SK-N-MC (cell line): ENCODE measurements around the gene S100PBP.
A peak's percentile ranks its signal among the peaks of the same experiment; 100 is the strongest.

Experiments
- DNase-seq: peaks from one replicate; pipeline ENCODE4 v3.0.0-alpha.2; 2011; ENCODE audit warnings: low read depth, low spot score
- H3K27ac ChIP-seq: fragments of 200-600 bp; sonication (generic); 2 replicates; pipeline ENCODE4 v1.5.1; 2016; ENCODE audit warnings: mixed run types
- H3K36me3 ChIP-seq: fragments of 200-600 bp; sonication (generic); 2 replicates; pipeline ENCODE4 v1.6.1; 2017; ENCODE audit warnings: antibody characterized with exemption, low read length, mixed read lengths; ENCODE audit not compliant: insufficient read depth
- H3K4me3 ChIP-seq: fragments of 200-600 bp; sonication (generic); 2 replicates; pipeline ENCODE4 v1.5.1; 2016
- H3K9ac ChIP-seq: fragments of 200-600 bp; sonication (generic); 2 replicates; pipeline ENCODE4 v1.8.0; 2017; ENCODE audit warnings: mixed run types, mixed read lengths; ENCODE audit not compliant: insufficient read length
- H3K9me3 ChIP-seq: fragments of 200-600 bp; sonication (generic); 2 replicates; pipeline ENCODE4 v1.6.1; 2017; ENCODE audit warnings: low read depth, mild to moderate bottlenecking, antibody characterized with exemption, low read length, moderate library complexity, mixed read lengths
- EZH2 ChIP-seq: fragments of 200-600 bp; sonication (generic); IDR thresholded peaks from one replicate; pipeline ENCODE4 v1.6.1; 2017; ENCODE audit warnings: antibody characterized with exemption
- FOXP2 ChIP-seq: optimal IDR thresholded peaks from 2 replicates; pipeline ENCODE3; 2011; ENCODE audit warnings: mild to moderate bottlenecking, moderate library complexity; ENCODE audit not compliant: insufficient read depth; ENCODE audit errors: extremely low read length, control extremely low read depth
- POLR2AphosphoS5 ChIP-seq: IDR thresholded peaks from 2 replicates; pipeline ENCODE4 v1.6.1; 2012; ENCODE audit warnings: mild to moderate bottlenecking, low read depth, low read length, borderline replicate concordance

Gene S100PBP

DNA sequence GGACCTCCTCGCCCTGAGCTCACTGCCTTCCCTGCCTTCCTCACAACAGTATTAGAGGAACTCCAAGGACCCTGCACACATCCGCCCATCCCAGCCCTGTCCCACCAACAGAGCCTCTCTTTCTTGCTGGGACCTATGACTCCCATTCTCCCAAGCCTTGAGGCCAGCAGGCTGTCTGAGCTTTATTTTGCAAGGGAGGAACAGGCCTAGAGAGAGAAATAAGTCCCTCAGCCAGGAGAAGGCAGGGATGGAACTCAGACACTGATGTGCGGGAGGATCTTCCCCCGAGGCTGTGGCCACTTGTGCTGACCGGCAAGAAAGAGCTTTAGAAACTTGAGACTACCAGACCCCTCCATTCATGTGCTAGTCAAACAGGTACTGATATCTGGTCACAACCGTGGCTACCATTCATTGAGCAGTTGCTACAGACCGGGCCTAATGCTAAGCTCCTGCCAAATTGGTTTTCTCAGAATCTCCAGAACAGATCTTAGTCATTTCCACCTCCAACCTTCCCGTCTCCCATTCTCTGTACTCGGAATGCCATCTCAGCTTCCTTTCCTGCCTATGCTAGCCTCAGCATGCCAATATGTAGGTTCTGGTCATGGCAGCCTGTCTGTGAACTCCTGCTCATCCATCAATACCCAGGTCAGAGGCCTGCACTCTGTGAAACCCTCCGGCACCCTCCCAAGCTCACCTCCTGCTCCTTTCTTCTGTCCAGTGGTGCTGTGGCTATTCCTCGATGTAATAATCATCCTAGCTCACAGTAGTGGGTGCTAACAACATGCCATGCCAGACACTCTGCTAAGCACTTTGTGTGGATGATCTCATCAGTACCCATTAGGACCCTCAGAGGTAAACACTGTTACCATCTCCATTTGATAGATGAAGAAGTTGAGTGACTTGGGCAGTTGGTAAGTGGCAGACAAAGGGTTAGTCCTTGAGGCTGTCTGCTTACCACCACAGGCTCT lies 79.9 kb downstream of the S100PBP start:
- no peak overlapping the region; the same call in 1 of the 2 replicates for H3K27ac ChIP-seq
- H3K36me3 ChIP-seq: no peaks in the 10 kb centered on the region
- TF ChIP-seq POLR2AphosphoS5 (no peak), FOXP2 (no peak), EZH2 (no peak)
- H3K4me3 ChIP-seq: no peak overlapping the region
- H3K9ac ChIP-seq: no peak overlapping the region
- DNase-seq: no peak
- no peaks in the 10 kb centered on the region for H3K9me3 ChIP-seq

GRCh38 chr1:32898056-32898455 lies 80.6 kb downstream of the S100PBP start:
- no peak overlapping the region for H3K27ac ChIP-seq
- H3K4me3 ChIP-seq: no peak overlapping the region
- no peak overlapping the region for H3K9ac ChIP-seq
- no peak for TF ChIP-seq POLR2AphosphoS5
- TF ChIP-seq FOXP2: no peak
- TF ChIP-seq EZH2: no peak
- no peak for DNase-seq
- no peaks in the 10 kb centered on the region for H3K36me3 ChIP-seq
- H3K9me3 ChIP-seq: no peaks in the 10 kb centered on the region

DNA sequence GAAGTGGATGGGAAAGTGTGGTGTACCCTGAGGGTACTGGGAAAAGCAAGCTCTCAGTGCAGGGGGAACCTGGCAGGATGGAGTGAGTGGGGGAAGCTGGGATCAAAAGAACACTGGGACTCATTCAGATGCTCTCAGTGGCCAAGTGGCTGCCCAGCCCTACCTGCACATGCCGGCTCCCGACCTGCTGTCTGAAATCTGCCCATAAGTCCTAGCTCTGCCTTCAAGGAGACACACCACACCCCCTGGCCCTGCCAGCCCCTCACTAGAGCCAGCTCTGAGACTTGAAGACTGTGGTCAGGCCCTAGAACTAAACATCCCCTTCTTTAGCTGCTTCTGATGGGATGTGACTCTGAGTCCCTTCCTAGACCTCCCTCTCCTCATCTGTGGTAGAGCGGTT lies 81.5 kb downstream of the S100PBP start:
- Histone ChIP-seq H3K27ac (no peak overlapping the region), H3K36me3 (no peaks in the 10 kb centered on the region), H3K4me3 (no peak overlapping the region), H3K9me3 (no peaks in the 10 kb centered on the region), H3K9ac (no peak overlapping the region)
- DNase-seq: no peak
- TF ChIP-seq POLR2AphosphoS5 (no peak), EZH2 (no peak), FOXP2 (no peak)

- no peaks in the 10 kb centered on the region for H3K9me3 ChIP-seq
- no peak for DNase-seq
- no peak overlapping the region for H3K4me3 ChIP-seq
- H3K36me3 ChIP-seq: no peaks in the 10 kb centered on the region
- no peak overlapping the region for H3K9ac ChIP-seq
- TF ChIP-seq POLR2AphosphoS5 (no peak), EZH2 (no peak), FOXP2 (no peak)
- no peak overlapping the region for H3K27ac ChIP-seq
Measured at GRCh38 chr1:32899586-32900296, 82.3 kb downstream of the S100PBP start.

DNA sequence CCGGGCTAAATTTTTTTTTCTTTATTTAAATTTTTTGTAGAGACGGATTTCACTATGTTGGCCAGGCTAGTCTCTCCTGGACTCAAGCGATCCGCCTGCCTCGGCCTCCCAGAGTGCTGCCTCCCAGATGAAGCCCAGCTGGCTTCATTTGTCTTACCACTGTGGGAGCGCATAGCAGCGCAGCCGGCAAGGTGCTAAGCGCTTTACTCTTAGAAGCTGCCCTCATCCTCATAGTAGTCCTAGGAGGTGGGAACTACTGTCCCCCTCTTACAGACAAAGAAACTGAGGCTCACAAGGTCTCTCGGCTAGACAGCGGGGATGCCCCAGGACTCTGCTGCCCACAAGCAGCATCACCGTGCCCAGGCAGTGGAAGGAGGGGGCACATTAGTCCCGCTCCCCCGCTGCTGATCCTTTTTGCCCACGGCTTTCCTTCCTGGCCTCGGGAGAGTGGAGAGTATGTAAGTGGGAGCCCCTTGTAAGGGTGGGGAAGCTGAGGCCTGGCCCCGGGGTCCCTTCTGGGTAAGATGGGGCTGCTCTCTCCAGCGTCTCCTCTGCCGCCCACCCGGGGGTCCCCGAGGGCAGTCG lies 83.0 kb downstream of the S100PBP start:
- H3K9me3 ChIP-seq: no peaks in the 10 kb centered on the region
- peak overlapping the region; percentile 77 for H3K4me3 ChIP-seq
- no peak for DNase-seq
- TF ChIP-seq EZH2: no peak
- TF ChIP-seq POLR2AphosphoS5: no peak
- no peak for TF ChIP-seq FOXP2
- H3K36me3 ChIP-seq: no peaks in the 10 kb centered on the region
- peak overlapping the region; percentile 45 for H3K9ac ChIP-seq
- no peak overlapping the region for H3K27ac ChIP-seq

DNA sequence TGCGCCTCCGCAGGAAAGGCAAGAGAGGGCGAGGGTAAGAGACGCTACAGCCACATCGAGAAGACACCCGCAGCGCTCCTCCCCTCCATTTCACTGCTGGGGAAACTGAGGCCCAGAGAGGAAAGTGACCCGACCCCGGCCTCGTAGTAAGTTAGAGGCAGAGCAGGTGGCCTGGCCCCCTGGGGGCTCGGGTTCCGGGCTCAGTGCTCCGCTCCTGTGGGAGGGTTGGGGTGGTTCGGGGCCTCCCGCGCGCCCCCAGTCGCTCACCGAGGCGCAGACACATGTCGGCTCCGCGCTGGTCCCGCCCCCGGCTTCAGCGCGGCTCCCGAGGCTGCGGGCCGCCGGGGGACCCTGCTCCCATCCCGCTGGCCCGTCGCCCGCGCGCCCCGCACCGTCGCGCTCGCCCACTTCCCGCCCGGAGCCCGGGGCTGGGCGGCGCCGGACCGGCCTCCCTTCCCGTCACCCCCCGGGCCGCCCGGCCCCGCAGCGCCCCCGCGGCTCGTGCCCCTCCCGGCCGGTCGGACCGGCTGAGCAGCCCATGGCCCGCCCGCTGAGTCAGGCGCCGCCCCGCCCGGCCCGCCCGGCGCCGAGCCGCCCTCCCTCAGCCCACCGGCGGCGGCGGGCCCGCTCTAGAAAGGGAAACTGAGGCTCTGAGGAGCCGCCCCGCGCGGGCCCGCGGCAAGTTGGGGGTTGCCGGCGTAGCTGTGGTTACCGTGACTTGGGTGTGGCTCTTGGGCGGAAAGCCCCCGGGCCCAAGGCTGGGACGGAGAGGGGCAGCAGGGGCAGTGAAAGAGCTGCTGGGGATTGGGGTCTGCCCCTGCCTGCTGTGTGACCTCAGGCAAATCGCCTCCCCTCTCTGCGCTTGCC lies 83.7 kb downstream of the S100PBP start, which contains the start of gene TMEM54:
Gene TMEM54, minus strand, starts transcription at position 434 of the 867 bp plus-strand sequence. Its CDS starts 151 bp downstream, at position 283.
- Histone ChIP-seq H3K36me3 (no peaks in the 10 kb centered on the region), H3K9me3 (no peaks in the 10 kb centered on the region), H3K27ac (no peak within 1 kb of the TSS), H3K9ac (peak within 1 kb of the TSS; percentile 60), H3K4me3 (peak within 1 kb of the TSS; percentile 77)
- TF ChIP-seq FOXP2: no peak
- no peak for TF ChIP-seq POLR2AphosphoS5
- TF ChIP-seq EZH2: no peak
- DNase-seq: no peak

DNA sequence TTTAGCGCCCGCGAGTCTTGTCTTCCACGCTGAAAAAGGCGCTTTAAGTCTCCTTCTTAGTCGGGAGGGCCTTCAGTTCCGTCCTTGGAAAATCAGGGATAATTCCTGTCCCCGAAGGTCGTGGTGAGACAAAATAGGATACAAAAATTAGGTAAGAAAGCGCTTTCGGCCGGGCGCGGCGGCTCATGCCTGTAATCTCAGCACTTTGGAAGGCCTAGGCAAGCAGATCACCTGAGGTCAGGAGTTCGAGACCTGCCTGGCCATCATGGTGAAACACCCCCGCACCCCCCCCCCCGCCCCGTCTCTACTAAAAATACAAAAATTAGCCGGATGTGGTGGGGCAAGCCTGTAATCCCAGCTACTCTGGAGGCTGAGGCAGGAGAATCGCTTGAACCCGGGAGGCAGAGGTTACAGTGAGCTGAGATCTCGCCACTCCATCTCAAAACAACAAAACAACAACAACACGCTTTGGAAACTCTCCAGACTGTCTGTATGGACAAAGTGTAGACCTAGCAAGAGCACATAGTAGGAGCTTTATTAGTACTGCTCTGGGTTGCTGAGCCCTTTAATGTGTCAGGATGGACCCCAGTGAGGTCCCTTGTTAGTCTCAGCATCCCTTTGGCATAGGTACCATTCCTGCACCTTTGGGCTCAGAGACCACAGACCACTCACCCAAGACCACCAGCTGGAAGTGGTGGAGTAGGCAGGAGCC lies 84.5 kb downstream of the S100PBP start:
- H3K4me3 ChIP-seq: peak overlapping the region; percentile 74
- DNase-seq: no peak

DNA sequence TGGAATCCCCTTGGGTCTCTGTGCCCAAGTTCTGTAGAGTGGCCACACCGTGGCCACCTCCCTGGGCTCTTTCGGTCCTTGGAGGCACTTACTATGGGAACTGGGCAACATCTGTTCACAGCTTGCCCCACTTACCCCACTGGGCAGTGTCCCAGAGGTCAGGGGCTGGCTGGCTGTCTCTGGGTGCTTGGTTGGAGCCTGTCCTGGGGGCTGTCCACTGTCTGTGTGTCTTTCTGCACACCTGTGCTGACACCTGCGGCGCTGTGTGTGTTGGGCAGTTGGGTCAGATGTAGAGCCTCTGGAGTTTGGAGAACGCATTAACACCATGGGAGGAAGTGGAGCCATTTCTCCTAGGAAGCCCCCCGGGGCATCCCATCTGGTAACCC lies 85.1 kb downstream of the S100PBP start:
- Histone ChIP-seq H3K9ac (no peak overlapping the region), H3K4me3 (no peak overlapping the region), H3K27ac (no peak overlapping the region), H3K9me3 (no peaks in the 10 kb centered on the region), H3K36me3 (no peaks in the 10 kb centered on the region)
- no peak for TF ChIP-seq EZH2
- no peak for TF ChIP-seq FOXP2
- DNase-seq: no peak

More for the DNA sequence above, 84.5 kb downstream of the S100PBP start:
- TF ChIP-seq POLR2AphosphoS5 (no peak), FOXP2 (no peak), EZH2 (no peak)
- no peak overlapping the region for H3K27ac ChIP-seq
- H3K9ac ChIP-seq: peak overlapping the region; percentile 60
- no peaks in the 10 kb centered on the region for H3K9me3 ChIP-seq
- H3K36me3 ChIP-seq: no peaks in the 10 kb centered on the region
